ENCODE measurements around the gene LYRM7.

DNA sequence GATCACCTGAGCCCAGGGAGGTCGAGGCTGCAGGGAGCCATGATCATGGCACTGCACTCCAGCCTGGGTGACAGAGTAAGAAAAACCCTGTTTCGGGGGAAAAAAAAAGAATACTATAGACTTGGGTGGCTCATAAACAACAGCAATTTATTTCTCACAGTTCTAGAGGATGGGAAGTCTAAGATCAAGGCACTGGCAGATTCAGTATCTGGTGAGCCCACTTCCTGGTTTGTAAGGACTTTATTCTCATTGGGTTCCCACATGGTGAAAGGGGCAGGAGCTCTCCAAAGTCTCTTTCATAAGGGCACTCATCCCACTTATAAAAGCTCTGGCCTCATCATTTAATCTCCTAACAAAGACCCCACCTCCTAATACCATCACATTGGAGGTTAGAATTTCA is 14.4 kb upstream of the LYRM7 start:
- TF ChIP-seq EZH2phosphoT487 (IDR thresholded peaks at IDR 0.05; ENCODE audit: insufficient read depth, low read depth) (no peak), EZH2 (IDR thresholded peaks at IDR 0.05; ENCODE audit: insufficient read depth, poor library complexity, severe bottlenecking) (no peak)

All from GM23248 (cell line).